ENCODE measurements around the gene EFTUD2.
"Not testable (repeated sequence)": the region's sequence is repeated elsewhere in the genome, so short reads cannot be mapped to it uniquely, and the experiment has no call there.

Gene EFTUD2

DNA sequence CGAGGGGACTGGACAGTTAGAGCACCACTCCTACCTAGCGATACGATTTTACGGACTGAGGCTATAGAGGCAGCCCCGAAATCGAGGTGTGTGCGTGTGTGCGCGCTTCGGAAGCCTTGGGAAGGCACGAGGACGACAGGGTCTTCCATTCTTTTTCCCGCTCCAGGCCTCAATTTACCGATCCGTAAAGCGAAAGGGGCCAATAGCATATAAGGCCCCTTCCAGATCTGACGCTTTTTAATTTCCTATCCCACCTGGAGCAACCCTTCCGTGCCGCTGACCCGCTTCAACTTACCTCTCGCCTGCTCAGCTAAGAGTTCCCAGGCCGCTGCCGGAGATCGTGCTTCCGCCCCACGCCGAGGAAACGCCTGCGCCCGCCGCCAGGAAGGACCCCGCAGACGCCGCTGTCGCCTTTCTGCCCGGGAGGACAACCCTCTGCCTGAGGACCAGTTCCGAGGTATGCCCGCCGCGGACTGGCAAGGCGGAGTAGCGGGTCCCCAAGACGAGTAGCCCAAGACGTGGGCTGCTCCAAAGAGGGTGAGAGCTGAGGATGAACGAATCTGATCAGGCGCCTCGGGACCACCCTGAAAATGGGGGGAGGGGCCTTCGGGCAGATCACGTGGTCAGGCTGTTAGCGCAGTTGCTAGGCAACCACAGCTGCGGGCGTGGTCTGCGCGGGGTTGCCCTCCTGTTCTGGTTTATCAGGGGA, at the start of gene EFTUD2:
TSS of gene EFTUD2 (minus strand) at position 372 of the 709 bp plus-strand sequence. CDS start 4,924 bp downstream, outside the sequence.
- peak; percentile 85 to 86 for DNase-seq (ENCODE audit: low read depth in 2 of 2)

DNA sequence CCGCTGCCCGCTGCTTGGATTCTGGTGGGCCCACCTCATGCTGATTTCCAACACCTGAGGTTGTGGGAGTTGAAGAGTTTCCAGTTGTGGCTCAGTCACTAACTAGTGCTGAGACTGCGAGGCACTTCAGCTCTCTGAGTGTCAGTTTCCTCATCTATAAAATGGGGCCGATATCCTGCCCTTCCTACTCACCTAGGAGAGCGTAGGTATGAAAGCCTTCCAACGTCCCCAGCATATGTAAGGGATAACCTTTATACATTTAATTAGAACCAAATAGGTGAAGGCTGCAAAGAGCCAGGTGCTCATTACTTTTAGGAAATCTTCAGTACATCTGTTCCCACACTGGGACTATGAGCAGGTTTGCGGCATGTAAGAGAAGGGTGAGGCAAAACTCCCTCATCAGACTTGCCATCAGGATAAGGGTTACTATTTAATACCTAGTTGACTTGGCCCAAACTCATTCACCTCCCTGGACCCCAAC, 49.1 kb upstream of the EFTUD2 start:
- no peak for DNase-seq (ENCODE audit: low read depth in 2 of 2)

DNA sequence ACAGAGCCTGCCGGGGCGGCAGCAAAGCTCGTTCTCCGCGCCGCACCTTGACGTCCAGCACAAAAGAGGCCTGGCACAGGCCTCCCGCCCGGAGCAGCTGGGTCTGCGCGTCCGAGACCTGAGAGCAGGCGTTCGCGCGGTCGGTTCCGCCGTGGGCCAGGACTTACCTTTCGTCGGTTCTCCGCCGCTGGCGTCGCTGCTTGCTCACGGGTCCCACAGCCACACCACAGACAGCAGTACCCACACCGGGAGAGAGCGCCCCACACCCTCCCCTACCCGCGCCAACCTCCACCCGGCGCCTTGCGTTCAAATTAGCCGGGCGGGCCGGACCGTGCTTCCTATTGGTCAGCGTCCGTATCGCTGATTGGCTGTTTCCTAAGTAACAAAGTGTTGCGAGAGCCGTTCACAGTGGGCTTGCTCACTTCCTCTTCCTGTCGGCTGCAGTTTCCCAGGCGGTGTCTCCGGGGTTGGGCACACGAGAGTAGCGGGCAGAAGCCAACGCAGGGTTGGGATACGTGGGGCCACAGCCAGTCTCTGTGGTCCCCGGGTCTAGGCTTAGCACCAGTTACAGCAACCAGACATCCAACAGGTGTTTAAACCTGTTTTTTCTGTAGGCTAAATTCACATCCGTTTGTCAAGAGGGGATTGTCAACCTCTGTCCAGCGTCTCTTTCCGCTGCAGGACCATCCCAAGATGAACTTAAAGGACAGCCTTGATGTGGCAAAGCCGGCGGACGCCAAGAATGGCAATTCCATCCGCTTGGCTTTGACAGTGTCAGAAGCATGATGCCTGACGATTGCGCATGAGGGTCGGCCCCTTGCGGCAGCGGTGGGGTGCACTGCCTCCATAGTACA, 48.4 kb upstream of the EFTUD2 start, which contains the start of gene KIF18B:
TSS of gene KIF18B (minus strand) at position 313 of the 854 bp plus-strand sequence. CDS start 11,429 bp downstream, outside the sequence.
- DNase-seq (ENCODE audit: low read depth in 2 of 2): peak; percentile 79 to 80

DNA sequence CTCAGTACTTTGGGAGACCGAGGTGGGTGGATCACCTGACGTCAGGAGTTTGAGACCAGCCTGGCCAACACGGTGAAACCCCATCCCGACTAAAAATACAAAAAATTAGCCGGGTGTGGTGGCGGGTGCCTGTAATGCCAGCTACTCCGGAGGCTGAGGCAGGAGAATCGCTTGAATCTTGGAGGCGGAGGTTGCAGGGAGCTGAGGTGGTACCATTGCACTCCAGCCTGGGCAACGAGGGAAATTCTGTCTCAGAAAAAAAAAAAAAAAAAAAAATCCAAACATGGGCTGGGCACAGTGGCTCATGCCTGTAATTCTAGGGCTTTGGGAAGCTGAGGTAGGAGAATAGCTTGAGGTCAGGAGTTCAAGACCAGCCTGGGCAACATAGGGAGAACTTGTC, 46.4 kb upstream of the EFTUD2 start:
- not testable (repeated sequence) for DNase-seq (ENCODE audit: low read depth in 2 of 2)

DNA sequence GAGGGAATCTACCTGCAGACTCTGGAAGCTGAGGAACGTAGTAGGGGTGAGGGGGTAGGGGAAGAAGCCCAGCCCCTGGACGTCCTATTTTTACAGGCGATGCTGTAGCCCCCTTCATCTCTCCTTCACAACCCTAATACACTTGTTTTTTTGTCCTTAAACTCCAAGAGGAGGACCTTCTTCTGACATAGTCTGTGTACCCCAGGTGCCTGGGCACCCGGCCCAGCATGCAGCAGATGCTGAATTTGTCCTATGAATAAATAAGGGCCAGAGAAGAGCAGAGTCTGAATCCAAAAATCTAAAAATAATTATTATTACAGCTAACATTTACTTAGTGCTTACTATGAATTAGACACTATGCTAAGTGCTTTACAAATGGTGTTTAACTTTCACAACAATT, 43.2 kb upstream of the EFTUD2 start:
- no peak for DNase-seq (ENCODE audit: low read depth in 2 of 2)

DNA sequence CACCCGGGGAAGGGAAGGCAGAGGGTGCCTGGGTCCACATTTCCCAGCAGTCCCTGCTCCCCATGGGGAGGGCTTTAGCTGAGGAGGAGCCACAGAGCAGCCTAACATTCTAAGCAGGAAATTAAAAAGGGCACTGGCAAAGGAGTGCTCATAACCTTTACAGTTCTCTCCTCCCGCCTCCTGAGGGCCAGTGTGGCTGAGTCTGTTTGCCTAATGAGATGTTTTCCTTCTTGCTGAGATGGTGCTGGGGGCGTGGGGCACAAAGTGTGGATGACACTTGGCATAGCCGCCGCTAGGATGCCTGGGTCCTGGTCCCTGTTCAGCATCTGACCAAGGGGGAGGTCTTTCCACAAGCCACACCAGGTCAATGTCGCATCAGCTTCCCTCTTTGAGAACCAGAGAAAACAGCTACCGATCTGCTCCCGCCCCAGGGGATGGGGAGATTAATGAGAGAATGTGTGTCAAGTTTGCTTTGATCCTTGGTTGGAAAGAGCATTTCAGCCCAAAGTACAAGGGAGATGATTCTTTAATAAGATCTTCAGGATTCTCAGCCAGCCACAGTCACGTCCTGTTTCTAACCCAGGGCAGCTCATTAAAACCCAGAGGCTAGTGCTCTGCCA, 42.6 kb upstream of the EFTUD2 start:
- DNase-seq (ENCODE audit: low read depth in 2 of 2): no peak

GRCh38 chr17:44940768-44941167, 41.5 kb upstream of the EFTUD2 start:
- DNase-seq (ENCODE audit: low read depth in 2 of 2): no peak

DNA sequence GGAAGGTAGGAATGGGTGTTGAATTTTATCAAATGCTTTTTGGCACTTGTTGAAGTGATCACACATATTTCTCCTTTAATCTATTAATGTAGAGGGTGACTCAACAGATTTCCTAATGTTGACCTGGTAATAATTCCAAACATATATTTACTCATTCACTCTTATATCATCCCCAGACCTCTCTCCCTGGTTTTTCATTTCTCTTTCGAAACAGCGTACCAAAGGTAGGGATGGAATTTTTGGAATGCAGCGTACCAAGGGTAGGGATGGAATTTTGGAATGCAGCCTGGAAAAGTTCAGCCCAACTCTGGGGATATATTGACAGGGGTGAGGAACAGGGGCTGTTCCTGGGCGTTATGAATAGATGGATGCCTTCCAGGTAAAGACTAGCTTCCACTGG, 41.1 kb upstream of the EFTUD2 start:
- no peak for DNase-seq (ENCODE audit: low read depth in 2 of 2)

- no peak for DNase-seq (ENCODE audit: low read depth in 2 of 2)
Measured at GRCh38 chr17:44935116-44935515, 35.9 kb upstream of the EFTUD2 start.

DNA sequence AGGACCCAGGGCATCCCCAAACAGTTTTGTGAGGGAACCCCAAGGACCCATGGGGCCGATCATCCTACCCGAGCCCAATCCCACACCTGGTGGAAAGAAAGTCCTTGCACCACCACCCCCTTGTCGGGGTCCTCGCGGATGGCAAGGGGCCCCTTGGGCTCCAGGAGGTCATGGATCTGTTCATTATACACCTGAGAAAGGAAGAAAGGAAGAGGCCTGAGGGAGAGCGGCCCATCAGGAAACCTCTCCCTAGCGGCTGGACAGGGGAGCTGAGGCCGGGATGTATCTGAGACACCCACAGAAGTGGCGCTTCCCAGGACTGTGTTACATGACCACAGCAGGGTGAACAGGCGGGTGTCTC, 35.5 kb upstream of the EFTUD2 start:
- DNase-seq (ENCODE audit: low read depth in 2 of 2): no peak

DNA sequence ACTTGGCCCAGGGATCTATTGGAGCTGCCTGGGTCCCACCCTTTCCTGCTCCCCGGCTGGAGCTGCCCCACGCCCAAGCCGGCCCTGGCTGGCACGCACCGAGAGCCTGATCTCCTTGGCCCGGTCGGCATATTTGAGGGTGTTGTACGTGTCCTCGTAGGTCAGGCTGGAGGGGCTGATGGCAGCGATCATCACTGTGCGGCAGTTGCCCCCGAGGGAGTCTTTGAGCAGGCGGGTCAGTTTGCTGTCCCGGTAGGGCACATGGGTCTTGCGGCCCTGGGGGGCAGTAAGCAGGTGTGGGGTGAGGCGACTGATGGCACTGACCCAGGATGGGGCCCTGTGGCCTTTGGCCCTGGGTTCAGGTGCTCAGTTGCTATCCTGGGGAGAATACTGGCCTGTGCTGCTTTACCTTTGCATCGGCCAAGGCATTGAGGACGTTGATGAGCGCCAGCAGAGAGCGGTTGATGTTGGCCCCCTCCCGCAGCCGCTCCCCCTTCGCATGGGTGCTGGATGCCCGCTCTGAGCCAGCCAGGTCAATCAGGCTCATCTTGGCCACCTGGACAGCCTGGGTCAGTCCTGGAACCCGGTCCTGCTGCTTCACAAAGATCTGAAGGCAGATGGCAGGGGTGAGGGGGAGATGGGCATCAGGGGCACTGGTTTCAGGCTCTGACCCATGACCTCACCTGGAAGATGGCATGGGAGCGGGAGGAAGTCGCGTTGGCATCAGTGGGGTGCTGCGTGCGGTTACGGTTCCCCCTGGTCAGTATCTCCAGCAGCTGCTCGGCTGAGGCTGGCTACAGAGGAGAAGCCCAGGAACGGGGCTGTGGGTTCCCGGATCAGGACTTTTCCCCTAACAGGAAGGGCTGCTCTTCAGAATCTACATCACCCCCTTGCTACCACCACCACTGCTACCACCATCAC, 34.8 kb upstream of the EFTUD2 start:
- DNase-seq (ENCODE audit: low read depth in 2 of 2): no peak

DNA sequence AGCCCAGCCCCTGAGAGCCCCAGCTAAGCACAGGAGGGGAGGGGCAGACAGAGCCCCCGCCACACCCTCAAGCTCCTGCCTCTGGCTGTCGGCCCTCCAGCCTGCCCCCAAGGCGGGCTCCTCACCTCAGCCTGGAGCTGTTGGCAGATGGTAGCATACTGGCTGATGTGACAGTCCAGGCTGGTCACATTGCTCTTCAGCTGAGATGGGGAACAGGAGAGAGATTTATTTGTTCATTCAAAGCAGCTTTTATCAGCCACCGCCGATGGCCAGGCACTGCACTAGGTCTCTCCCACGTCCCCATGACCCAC, 33.5 kb upstream of the EFTUD2 start:
- no peak for DNase-seq (ENCODE audit: low read depth in 2 of 2)

DNA sequence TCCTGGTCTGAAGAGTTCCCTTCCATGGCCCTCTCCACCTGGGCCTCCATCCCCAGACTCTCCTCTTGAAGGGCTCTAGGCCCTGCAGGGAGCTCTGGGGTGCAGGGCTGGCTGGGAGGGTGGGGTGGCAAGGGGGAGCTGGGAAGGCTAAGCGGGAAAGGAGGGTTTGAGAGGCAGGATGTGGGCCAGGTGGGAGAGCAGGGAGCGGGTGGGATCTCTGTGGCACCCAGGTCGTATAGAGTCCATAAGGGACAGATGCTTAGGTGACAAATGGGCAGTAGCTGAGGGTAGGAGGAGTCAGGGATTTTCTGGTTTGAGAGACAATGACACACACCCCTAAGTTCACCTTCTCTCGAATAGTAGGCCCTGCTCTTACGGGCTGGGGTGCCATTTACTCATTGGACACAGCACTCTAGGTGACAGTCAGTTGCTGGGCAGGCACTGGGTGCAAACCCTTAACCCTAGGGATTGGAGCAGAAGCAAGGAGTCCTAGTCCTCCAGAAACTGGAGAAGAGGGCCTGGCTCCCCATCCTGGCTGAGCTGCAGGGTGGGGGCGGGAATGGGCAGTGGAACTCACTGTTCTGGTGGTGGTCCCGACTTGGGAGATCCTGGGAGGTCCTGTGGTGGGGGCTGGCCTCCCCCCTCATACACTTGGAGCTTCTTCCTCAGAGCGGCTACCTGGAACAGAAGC, 33.0 kb upstream of the EFTUD2 start:
- no peak for DNase-seq (ENCODE audit: low read depth in 2 of 2)

- DNase-seq (ENCODE audit: low read depth in 2 of 2): no peak
Measured at GRCh38 chr17:44931376-44931775, 32.1 kb upstream of the EFTUD2 start.

DNA sequence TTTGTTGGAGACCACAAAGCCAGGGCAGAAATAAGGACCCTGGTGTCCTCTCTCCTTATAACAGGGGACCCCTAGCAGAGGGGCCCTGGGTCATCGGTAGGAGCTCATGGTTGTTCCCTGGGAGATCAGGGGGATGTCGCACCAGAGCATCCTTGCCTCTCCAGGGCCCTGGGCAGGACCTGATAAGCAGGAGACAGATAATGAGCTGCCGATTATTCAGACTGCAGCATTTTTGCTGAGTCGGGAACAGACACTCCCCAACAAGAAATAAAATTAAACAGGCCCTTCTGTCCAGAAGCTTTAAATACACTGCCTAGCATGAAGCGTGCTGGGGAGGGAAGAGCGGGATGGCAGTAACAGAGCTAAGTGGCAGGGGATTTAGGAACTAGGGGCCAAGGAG, 31.4 kb upstream of the EFTUD2 start:
- no peak for DNase-seq (ENCODE audit: low read depth in 2 of 2)

DNA sequence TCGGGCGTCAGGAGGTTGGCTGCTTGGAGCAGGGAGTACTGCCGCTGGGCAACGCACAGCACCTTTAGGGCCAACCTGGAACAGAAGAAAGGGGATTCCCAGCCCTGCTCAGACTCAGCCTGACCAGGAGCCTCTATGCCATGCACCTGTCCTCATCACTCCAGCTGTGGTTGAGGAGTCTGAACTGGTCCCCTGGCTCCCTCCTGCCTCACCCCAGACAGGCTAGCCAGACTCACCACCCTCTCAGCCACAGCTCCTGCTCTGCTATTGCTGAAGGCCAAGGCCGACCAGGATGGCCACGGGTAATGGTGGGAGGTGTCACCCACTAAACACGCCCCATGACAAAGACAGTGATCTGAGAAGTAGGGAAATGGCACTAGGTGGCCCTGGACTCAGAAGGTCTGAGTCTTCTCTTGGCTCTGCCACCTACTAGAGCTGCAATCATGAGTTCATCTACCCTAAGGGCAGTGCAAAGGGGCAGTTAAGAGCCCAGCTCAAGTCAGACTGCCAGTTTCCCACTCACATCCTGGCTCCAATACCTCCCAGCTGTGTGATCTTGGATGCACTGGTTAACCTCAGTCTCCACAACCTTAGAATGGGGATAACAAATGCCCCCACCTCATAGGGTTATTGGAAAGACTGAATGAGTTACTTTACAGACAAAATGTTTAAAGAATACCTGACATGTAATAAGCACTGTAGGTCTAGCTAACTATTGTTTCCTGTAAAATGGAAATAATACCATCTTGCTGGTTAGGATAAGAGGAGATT, 29.9 kb upstream of the EFTUD2 start:
- DNase-seq (ENCODE audit: low read depth in 2 of 2): no peak

DNA sequence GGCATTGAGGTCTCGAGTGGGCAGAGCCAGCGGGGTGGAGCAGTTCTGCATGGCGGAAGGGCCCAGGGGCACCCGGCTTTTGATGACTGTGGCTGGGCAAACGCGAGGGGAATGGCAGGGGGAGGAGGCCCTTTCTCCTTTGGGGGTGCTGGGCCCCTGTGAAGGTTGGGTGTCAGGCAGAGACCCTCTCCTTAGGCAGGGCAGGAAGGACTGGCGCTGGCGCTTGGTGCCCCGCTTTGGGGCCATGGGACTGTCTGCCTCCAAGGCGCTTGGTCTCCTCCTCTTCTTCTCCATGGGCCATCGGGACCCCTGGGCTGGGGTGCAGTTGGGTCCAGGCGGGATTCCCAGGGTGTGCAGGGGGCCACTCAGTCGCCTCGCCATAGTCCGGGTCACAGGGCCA, 28.9 kb upstream of the EFTUD2 start:
- no peak for DNase-seq (ENCODE audit: low read depth in 2 of 2)

DNA sequence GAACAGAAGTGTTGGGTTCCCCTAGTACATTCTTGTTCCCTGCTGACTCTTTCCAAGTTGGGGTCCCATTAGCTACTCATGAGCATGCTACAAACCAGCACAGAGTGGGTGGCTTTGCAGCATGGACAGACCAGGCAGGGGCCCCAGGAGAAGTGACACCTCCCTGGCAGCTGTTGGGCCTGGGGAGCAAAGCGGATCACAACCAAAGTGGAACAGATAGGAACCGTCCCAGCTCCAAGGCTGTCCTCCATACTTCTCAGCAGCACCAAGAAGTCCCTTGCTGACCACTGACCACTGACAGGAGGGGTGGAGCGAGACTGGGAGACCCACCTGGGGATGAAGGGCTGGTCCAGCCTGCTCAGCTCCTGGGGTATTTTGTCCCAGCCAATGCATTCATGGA, 28.5 kb upstream of the EFTUD2 start:
- no peak for DNase-seq (ENCODE audit: low read depth in 2 of 2)

- DNase-seq (ENCODE audit: low read depth in 2 of 2): no peak
Measured at GRCh38 chr17:44926821-44927525, 27.7 kb upstream of the EFTUD2 start.

Measured in stimulated activated CD8-positive, alpha-beta memory T cell treated with anti-CD3 and anti-CD28 coated beads, Interleukin-7, amount 100 ng/mL, for 4 hours (primary cell).